HEK293 (cell line): ENCODE results near the gene TMEM151B.

Experiments
- CTCF ChIA-PET: fragments of 350-600 bp; formaldehyde crosslinking; extraction: SDS; loops from one replicate; lab custom pipeline; 2021; ENCODE audit warnings: antibody characterized with exemption; lab: Yijun Ruan, JAX
- POLR2A ChIA-PET: fragments of 300-600 bp; formaldehyde crosslinking; extraction: SDS; loops from one replicate; lab custom pipeline; 2020; ENCODE audit warnings: antibody characterized with exemption, inconsistent platforms; lab: Yijun Ruan, JAX
- H3K27ac ChIP-seq: fragments of 200-500 bp; sonication (Bioruptor generic); 2 replicates; pipeline ENCODE4 v1.5.1; 2014; ENCODE audit warnings: low read depth, low read length, control low read depth, inconsistent platforms; ENCODE audit errors: extremely low read depth
- H3K36me3 ChIP-seq, 2 experiments: fragments of 200-500 bp in 1 of 2; sonication (Bioruptor generic) in 1 of 2; 1 replicate in 1 of 2; 2 replicates in 1 of 2; pipeline ENCODE4 v1.5.1; 2014 to 2017; ENCODE audit warnings: inconsistent platforms in 2 of 2, low read length in 2 of 2; ENCODE audit not compliant: control insufficient read depth in 2 of 2, insufficient read depth in 1 of 2
- H3K4me1 ChIP-seq: fragments of 200-500 bp; sonication (Bioruptor generic); 2 replicates; pipeline ENCODE4 v1.5.1; 2014; ENCODE audit warnings: mild to moderate bottlenecking, low read length, inconsistent platforms; ENCODE audit not compliant: control insufficient read depth, insufficient read depth
- H3K4me3 ChIP-seq: 2 replicates; pipeline ENCODE4 v1.5.1; 2011; ENCODE audit warnings: low read depth, mild to moderate bottlenecking, control low read depth, low read length, moderate library complexity
- H3K9me3 ChIP-seq: fragments of 200-500 bp; sonication (Bioruptor generic); 2 replicates; pipeline ENCODE4 v1.5.1; 2014; ENCODE audit warnings: low read depth, low read length, inconsistent platforms; ENCODE audit not compliant: control insufficient read depth, insufficient read depth
- GLIS2 ChIP-seq: fragments of 450-650 bp; formaldehyde crosslinking; IDR thresholded peaks from 2 replicates; pipeline ENCODE4 v1.5.1; 2016; ENCODE audit warnings: missing biosample characterization, missing genetic modification characterization
- HOXC10 ChIP-seq: sonication (generic); formaldehyde crosslinking; IDR thresholded peaks from 2 replicates; pipeline ENCODE4 v1.8.1; 2023; ENCODE audit warnings: mild to moderate bottlenecking, missing genetic modification reagents
- KLF9 ChIP-seq: fragments of 450-650 bp; formaldehyde crosslinking; IDR thresholded peaks from 2 replicates; pipeline ENCODE4 v1.5.1; 2016; ENCODE audit warnings: missing biosample characterization, missing genetic modification characterization, low read depth
- OVOL3 ChIP-seq: fragments of 450-650 bp; formaldehyde crosslinking; IDR thresholded peaks from 2 replicates; pipeline ENCODE4 v1.5.1; 2016; ENCODE audit warnings: missing biosample characterization, missing genetic modification characterization
- PRDM1 ChIP-seq: fragments of 450-650 bp; formaldehyde crosslinking; IDR thresholded peaks from 2 replicates; pipeline ENCODE4; 2016; ENCODE audit warnings: missing biosample characterization, missing genetic modification characterization
- PRDM4 ChIP-seq: fragments of 450-650 bp; formaldehyde crosslinking; IDR thresholded peaks from 2 replicates; pipeline ENCODE4 v1.5.1; 2017; ENCODE audit warnings: missing biosample characterization, missing genetic modification characterization
- TRIM28 ChIP-seq: IDR thresholded peaks from 2 replicates; pipeline ENCODE4 v1.6.1; 2011; ENCODE audit warnings: low read length, control low read depth, borderline replicate concordance
- ZBTB17 ChIP-seq: fragments of 450-650 bp; formaldehyde crosslinking; IDR thresholded peaks from 2 replicates; pipeline ENCODE4 v1.5.1; 2016; ENCODE audit warnings: missing biosample characterization, missing genetic modification characterization
- ZBTB49 ChIP-seq: fragments of 450-650 bp; formaldehyde crosslinking; IDR thresholded peaks from 2 replicates; pipeline ENCODE4 v1.5.1; 2016; ENCODE audit warnings: missing biosample characterization, missing genetic modification characterization, low read depth
- ZFP37 ChIP-seq: fragments of 450-650 bp; formaldehyde crosslinking; IDR thresholded peaks from 2 replicates; pipeline ENCODE4 v1.5.1; 2016; ENCODE audit warnings: missing biosample characterization, missing genetic modification characterization
- ZNF112 ChIP-seq: fragments of 450-650 bp; formaldehyde crosslinking; IDR thresholded peaks from 2 replicates; pipeline ENCODE4 v1.5.0; 2017; ENCODE audit warnings: missing biosample characterization, missing genetic modification characterization
- ZNF37A ChIP-seq: fragments of 450-650 bp; IDR thresholded peaks from 2 replicates; pipeline ENCODE4 v1.5.1; 2018; ENCODE audit warnings: missing biosample characterization, missing genetic modification characterization
- ZNF394 ChIP-seq: fragments of 450-650 bp; formaldehyde crosslinking; IDR thresholded peaks from 2 replicates; pipeline ENCODE4 v1.5.1; 2016; ENCODE audit warnings: missing biosample characterization, missing genetic modification characterization, mild to moderate bottlenecking, moderate library complexity, borderline replicate concordance
- ZNF404 ChIP-seq: fragments of 450-650 bp; formaldehyde crosslinking; IDR thresholded peaks from 2 replicates; pipeline ENCODE4 v1.5.1; 2017; ENCODE audit warnings: missing biosample characterization, missing genetic modification characterization
- ZNF580 ChIP-seq: fragments of 450-650 bp; formaldehyde crosslinking; IDR thresholded peaks from 2 replicates; pipeline ENCODE4 v1.5.1; 2016; ENCODE audit warnings: missing biosample characterization, missing genetic modification characterization
- ZNF621 ChIP-seq: fragments of 450-650 bp; formaldehyde crosslinking; IDR thresholded peaks from 2 replicates; pipeline ENCODE4 v1.5.1; 2017; ENCODE audit warnings: missing biosample characterization, missing genetic modification characterization
- ZNF654 ChIP-seq: fragments of 450-650 bp; formaldehyde crosslinking; IDR thresholded peaks from 2 replicates; pipeline ENCODE4 v1.5.1; 2016; ENCODE audit warnings: low read depth, missing biosample characterization, missing genetic modification characterization
- ZNF664 ChIP-seq: fragments of 450-650 bp; formaldehyde crosslinking; IDR thresholded peaks from 2 replicates; pipeline ENCODE4 v1.5.1; 2016; ENCODE audit warnings: missing biosample characterization, missing genetic modification characterization
- ZNF670 ChIP-seq: fragments of 450-650 bp; formaldehyde crosslinking; IDR thresholded peaks from 2 replicates; pipeline ENCODE4 v1.5.1; 2016; ENCODE audit warnings: missing biosample characterization, missing genetic modification characterization, low read depth
- ZNF677 ChIP-seq: fragments of 450-650 bp; IDR thresholded peaks from 2 replicates; pipeline ENCODE4 v1.5.0; 2018; ENCODE audit warnings: missing biosample characterization, mild to moderate bottlenecking, missing genetic modification characterization, moderate library complexity
- TF ChIP-seq, protein P1 (sequence below): fragments of 450-650 bp; formaldehyde crosslinking; IDR thresholded peaks from 2 replicates; pipeline ENCODE4 v1.5.0; 2017; ENCODE audit warnings: missing biosample characterization, missing genetic modification characterization, borderline replicate concordance
- TF ChIP-seq, protein P2 (sequence below): fragments of 450-650 bp; formaldehyde crosslinking; IDR thresholded peaks from 2 replicates; pipeline ENCODE4 v1.5.1; 2016; ENCODE audit warnings: missing biosample characterization, missing genetic modification characterization
- TF ChIP-seq, protein P3 (sequence below): fragments of 450-650 bp; formaldehyde crosslinking; IDR thresholded peaks from 2 replicates; pipeline ENCODE4; 2016; ENCODE audit warnings: missing biosample characterization, missing genetic modification characterization
- TF ChIP-seq, protein P4 (sequence below): fragments of 450-650 bp; formaldehyde crosslinking; IDR thresholded peaks from 2 replicates; pipeline ENCODE4 v1.5.1; 2016; ENCODE audit warnings: missing biosample characterization, missing genetic modification characterization

Gene TMEM151B

GRCh38 chr6:44338228-44339122 is 68.2 kb downstream of the TMEM151B start:
- Histone ChIP-seq H3K27ac (no peak overlapping the region), H3K4me1 (no peaks in the 10 kb centered on the region; the same call in 1 of the 2 replicates), H3K36me3 (no peaks in the 10 kb centered on the region), H3K9me3 (no peaks in the 10 kb centered on the region), H3K4me3 (no peak overlapping the region)
- CTCF ChIA-PET, result interaction anchor here (0.5 to 10.4 kb wide), 52 partner anchors 8 to 1729 kb away, joined by 3 to 208 read pairs (median 4); partner anchors contain the start of genes AARS2, HSP90AB1, NFKBIE and SLC35B2
- POLR2A ChIA-PET, result interaction anchor here (0.6 to 1.5 kb wide), 4 partner anchors 17 to 1302 kb away, joined by 3 to 4 read pairs (median 3); partner anchors contain the start of gene HSP90AB1
- TF ChIP-seq, protein P1, sequence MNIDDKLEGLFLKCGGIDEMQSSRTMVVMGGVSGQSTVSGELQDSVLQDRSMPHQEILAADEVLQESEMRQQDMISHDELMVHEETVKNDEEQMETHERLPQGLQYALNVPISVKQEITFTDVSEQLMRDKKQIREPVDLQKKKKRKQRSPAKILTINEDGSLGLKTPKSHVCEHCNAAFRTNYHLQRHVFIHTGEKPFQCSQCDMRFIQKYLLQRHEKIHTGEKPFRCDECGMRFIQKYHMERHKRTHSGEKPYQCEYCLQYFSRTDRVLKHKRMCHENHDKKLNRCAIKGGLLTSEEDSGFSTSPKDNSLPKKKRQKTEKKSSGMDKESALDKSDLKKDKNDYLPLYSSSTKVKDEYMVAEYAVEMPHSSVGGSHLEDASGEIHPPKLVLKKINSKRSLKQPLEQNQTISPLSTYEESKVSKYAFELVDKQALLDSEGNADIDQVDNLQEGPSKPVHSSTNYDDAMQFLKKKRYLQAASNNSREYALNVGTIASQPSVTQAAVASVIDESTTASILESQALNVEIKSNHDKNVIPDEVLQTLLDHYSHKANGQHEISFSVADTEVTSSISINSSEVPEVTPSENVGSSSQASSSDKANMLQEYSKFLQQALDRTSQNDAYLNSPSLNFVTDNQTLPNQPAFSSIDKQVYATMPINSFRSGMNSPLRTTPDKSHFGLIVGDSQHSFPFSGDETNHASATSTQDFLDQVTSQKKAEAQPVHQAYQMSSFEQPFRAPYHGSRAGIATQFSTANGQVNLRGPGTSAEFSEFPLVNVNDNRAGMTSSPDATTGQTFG, result no peak
- TF ChIP-seq PRDM1 (tag by site-specific recombination), result no peak
- TF ChIP-seq OVOL3 (tag by site-specific recombination), result no peak
- no peak for TF ChIP-seq ZNF677 (tag by site-specific recombination)
- TF ChIP-seq ZNF112 (tag by site-specific recombination), result no peak
- no peak for TF ChIP-seq ZNF37A (tag by site-specific recombination)
- no peak for TF ChIP-seq ZNF580 (tag by site-specific recombination)
- no peak for TF ChIP-seq ZNF404 (tag by site-specific recombination)
- TF ChIP-seq KLF9 (tag by site-specific recombination), result no peak
- no peak for TF ChIP-seq ZFP37
- no peak for TF ChIP-seq TRIM28
- TF ChIP-seq ZNF670, result no peak
- TF ChIP-seq HOXC10 (CRISPR knock-in tag), result no peak
- TF ChIP-seq ZNF621 (tag by site-specific recombination), result no peak
- TF ChIP-seq ZBTB17 (tag by site-specific recombination), result peak; percentile 42; the same call in 1 of the 2 replicates
- 0 out of 2 replicates have a peak, but pooled peaks have one; percentile 42 for TF ChIP-seq ZNF664 (tag by site-specific recombination)
- TF ChIP-seq, protein P2, sequence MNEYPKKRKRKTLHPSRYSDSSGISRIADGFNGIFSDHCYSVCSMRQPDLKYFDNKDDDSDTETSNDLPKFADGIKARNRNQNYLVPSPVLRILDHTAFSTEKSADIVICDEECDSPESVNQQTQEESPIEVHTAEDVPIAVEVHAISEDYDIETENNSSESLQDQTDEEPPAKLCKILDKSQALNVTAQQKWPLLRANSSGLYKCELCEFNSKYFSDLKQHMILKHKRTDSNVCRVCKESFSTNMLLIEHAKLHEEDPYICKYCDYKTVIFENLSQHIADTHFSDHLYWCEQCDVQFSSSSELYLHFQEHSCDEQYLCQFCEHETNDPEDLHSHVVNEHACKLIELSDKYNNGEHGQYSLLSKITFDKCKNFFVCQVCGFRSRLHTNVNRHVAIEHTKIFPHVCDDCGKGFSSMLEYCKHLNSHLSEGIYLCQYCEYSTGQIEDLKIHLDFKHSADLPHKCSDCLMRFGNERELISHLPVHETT (tag by site-specific recombination), result no peak
- TF ChIP-seq PRDM4, result no peak
- TF ChIP-seq ZBTB49, result no peak
- TF ChIP-seq, protein P3, sequence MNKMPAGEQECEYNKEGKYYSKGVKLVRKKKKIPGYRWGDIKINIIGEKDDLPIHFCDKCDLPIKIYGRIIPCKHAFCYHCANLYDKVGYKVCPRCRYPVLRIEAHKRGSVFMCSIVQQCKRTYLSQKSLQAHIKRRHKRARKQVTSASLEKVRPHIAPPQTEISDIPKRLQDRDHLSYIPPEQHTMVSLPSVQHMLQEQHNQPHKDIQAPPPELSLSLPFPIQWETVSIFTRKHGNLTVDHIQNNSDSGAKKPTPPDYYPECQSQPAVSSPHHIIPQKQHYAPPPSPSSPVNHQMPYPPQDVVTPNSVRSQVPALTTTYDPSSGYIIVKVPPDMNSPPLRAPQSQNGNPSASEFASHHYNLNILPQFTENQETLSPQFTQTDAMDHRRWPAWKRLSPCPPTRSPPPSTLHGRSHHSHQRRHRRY (tag by site-specific recombination), result no peak
- TF ChIP-seq, protein P4, sequence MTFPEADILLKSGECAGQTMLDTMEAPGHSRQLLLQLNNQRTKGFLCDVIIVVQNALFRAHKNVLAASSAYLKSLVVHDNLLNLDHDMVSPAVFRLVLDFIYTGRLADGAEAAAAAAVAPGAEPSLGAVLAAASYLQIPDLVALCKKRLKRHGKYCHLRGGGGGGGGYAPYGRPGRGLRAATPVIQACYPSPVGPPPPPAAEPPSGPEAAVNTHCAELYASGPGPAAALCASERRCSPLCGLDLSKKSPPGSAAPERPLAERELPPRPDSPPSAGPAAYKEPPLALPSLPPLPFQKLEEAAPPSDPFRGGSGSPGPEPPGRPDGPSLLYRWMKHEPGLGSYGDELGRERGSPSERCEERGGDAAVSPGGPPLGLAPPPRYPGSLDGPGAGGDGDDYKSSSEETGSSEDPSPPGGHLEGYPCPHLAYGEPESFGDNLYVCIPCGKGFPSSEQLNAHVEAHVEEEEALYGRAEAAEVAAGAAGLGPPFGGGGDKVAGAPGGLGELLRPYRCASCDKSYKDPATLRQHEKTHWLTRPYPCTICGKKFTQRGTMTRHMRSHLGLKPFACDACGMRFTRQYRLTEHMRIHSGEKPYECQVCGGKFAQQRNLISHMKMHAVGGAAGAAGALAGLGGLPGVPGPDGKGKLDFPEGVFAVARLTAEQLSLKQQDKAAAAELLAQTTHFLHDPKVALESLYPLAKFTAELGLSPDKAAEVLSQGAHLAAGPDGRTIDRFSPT (tag by site-specific recombination), result no peak
- TF ChIP-seq ZNF394 (tag by site-specific recombination), result no peak
- no peak for TF ChIP-seq GLIS2 (tag by site-specific recombination)
- TF ChIP-seq ZNF654 (tag by site-specific recombination), result peak; percentile 87
